Measurements from ENCODE around the gene MAMDC4.

DNA sequence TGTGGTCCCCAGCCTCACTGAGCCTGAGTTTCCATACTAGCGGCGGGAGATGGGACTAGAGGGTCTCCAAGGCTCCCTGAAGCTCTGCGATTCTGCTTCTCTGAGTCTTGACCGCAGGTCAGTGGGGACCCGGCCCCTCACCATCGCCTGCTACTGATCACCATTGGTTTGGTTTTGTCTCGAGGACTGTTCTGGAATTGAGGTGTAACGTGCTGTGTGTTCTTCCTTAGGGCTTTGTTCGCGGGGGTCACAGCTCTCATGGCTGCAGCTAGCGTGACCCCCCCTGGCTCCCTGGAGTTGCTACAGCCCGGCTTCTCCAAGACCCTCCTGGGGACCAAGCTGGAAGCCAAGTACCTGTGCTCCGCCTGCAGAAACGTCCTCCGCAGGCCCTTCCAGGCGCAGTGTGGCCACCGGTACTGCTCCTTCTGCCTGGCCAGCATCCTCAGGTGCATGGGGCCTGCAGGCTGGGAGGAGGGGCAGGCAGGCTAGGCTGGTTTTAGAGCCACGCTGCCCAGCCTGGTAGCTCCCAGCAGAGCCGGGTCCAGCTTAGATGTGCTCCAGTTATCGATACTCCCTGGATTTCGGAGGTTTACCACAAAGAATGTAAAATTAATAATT lies 46.4 kb downstream of the MAMDC4 start:
- TF ChIP-seq CTCF (IDR thresholded peaks at IDR 0.05; ENCODE audit: insufficient read depth, low read depth, low read length) (no peak), EZH2 (IDR thresholded peaks at IDR 0.05; ENCODE audit: insufficient read depth, low read length) (no peak)
